Measurements from ENCODE around the gene HIBADH.
A peak's percentile ranks its signal among the peaks of the same experiment; 100 is the strongest.
"Not testable (repeated sequence)": the region's sequence is repeated elsewhere in the genome, so short reads cannot be mapped to it uniquely, and the experiment has no call there.

HIBADH gene

GRCh38 chr7:27546610-27547009 is 116.1 kb downstream of the HIBADH start:
- no peak for DNase-seq (ENCODE audit: low spot score)

DNA sequence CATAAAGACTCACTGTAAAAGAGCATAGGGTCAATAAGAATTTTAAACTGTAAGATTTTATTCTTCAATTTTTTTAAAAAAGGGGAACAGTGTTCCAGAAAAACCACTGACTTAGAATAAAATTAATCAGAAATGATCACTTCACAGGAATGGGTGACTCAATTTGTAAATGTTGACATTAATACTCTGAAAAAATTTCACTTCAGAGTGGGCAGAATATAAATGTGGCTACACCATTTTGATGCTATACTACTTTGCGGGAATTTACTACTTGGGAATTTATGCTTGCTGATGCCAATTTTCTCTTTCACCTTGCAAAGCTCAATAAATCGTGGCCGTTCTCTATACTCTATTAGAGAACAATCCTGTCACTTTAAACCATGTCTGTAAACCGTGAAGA is 126.9 kb downstream of the HIBADH start:
- no peak for DNase-seq (ENCODE audit: low spot score)

- no peak for DNase-seq (ENCODE audit: low spot score)
Measured at GRCh38 chr7:27533652-27534081, 129.0 kb downstream of the HIBADH start.

GRCh38 chr7:27532314-27532713 is 130.4 kb downstream of the HIBADH start:
- DNase-seq (ENCODE audit: low spot score), result no peak

DNA sequence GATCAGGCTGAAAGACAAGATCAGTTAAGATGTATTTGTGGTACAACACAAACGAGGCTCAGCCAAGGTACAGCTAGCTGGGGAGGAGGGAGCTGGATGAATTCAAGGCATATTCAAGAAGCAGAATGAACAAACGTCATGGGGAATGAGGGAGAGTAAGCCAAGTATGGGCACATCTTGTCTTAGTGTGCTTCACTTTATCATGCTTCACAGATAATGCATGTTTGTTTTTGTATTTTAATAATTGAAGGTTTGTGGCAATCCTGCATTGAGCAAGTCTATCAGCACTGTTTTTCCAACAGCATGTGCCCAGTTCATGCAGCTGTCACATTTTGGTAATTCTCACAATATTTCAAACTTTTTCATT is 135.4 kb downstream of the HIBADH start:
- no peak for DNase-seq (ENCODE audit: low spot score)

- no peak for DNase-seq (ENCODE audit: low spot score)
Measured at GRCh38 chr7:27526611-27527347, 135.9 kb downstream of the HIBADH start.

- DNase-seq (ENCODE audit: low spot score), result no peak
Measured at GRCh38 chr7:27526131-27526530, 136.6 kb downstream of the HIBADH start.

- DNase-seq (ENCODE audit: low spot score), result no peak
Measured at GRCh38 chr7:27523321-27523720, 139.4 kb downstream of the HIBADH start.

DNA sequence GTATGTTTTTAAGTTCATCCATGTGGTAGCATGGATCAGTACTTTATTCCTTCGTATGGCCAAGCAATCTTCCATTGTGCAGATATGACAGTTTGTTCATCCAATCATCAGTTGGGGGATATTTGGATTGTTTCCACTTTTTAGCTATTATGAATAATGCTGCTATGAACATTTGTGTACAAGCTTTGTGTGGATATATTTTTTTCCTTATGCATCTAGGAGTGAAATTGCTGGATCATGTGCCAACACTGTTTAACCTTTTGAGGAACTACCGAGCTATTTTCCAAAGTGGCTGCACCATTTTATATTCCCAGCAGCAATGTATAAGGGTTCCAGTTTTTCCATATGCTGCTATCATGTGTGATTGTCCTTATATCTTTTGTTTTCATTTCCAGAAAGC is 140.1 kb downstream of the HIBADH start:
- DNase-seq (ENCODE audit: low spot score), result no peak

DNA sequence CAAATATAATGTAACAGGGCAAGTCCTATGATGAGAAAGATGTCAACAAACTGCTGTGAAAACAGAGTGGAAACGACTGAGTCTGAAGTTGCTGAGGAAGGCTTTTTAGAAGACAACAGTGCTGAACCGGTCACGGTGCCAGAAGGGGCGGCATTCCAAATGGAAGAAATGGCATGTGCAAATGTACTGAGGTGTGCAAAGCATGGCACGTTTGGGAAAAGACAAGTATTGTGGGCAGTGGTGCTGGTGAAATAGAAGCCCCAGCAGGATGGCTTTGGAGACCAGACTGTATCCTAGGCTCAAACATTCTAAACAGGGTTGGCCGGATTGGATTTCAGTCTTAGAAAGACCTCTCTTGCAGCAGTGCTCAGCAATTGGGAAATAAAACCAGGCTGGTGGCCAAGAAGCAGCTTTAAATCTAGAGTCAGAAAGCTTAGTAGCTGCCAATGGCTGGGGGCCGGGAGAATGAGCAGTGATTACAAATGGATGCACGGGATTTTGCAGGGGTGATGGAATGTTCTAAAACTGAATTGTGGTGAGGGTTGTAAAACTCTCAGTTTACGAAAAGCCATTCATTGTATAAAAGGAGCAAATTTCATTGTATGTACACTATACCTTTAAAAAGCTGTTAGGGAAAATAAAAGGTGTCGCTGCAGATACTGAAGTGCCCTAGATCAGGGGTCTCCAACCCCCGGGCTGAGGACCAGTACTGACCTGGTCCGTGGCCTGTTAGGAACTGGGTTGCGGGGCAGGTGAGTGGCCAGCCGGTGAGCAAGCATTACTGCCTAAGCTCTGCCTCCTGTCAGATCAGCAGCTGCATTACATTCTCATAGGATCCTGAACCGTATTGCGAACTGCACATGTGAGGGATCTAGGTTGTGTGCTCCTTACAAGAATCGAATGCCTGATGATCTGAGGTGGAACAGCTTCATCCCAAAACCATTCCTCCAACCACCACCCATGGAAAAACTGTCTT is 141.6 kb downstream of the HIBADH start:
- peak; percentile 77 for DNase-seq (ENCODE audit: low spot score)

DNA sequence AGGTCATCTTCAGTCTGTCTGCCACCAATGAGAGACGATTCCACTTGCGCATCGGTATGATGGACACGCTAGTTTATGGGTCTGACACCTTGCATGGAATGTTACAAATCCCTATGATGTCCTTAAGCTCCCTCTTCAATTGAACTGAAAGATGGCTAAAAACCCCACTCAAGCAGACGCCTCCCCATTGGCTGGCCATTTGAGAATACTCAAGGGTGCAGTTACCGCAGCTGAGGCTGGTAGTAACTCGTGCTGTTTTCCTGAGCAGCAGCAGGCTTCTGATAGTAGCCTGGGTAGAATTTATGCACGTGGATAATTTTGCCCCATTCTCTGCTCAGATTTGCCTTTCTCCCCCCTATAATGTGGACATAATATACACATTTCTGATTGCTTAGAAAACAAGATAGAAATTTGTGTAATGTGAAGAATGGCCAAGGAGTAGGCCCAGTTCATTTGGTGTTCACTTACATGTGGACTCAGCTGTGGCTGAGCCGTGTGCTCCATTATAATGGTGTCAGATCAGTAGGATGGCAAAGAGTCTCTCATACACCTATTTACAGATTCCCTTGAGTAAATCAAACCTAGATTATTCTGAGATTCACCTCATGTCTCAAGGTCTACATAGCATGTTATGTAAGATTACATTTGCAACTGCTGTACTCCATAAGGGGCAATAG is 142.8 kb downstream of the HIBADH start:
- no peak for DNase-seq (ENCODE audit: low spot score)

DNA sequence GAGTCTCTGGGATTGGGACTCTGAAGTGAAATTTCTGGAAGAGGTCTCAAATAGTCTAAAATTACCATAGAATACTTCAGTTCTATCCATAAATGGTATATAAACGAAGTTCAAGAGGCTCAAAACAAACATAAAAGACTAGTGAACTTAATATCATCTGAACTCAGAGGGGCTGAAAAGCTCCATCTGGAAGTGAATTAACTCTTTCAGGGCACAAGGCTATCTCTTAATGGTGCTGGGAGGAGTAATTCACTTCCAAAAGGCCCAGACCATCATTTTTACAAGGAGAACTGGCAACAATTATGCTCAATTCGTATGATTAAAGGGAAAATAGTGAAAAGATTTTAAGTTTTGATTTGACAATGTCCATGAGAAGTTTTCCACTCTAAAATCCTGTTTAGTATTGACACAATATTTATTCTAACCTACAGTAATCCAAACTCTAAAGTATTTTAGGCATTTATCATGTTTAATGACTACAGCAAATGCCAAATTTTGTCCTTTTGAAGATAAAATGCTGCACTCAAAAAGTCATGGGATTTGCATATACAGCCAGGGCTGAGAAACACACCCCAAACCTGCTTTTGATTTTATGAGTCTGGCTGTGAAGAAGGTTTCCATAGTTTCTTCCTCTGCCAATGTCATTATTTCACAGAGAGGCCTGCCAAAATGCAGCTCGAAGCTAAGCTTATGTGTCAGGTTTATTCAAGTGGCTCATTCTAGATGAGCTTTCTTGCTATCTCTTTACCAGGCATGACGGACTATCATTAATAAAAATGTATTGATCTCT is 143.9 kb downstream of the HIBADH start:
- no peak for DNase-seq (ENCODE audit: low spot score)

DNA sequence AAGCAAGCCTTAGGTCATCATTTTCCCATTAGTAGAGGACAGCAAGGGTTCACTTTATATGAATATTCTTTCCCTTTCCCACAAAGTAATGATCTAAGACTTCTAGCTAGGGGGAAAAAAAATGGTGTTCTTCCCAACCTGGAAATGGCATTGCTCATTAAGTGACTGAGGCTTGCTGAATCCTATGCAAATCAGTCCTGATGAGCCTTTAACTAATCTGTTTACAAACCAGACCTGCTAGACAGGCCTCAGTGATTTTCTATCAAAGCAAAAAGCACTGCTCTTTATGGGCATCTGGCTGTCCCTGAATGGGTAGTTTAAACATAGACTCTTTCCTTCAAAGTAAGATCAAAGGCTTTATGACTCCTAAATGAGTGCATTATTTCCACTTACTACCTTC is 146.3 kb downstream of the HIBADH start:
- DNase-seq (ENCODE audit: low spot score), result no peak

DNA sequence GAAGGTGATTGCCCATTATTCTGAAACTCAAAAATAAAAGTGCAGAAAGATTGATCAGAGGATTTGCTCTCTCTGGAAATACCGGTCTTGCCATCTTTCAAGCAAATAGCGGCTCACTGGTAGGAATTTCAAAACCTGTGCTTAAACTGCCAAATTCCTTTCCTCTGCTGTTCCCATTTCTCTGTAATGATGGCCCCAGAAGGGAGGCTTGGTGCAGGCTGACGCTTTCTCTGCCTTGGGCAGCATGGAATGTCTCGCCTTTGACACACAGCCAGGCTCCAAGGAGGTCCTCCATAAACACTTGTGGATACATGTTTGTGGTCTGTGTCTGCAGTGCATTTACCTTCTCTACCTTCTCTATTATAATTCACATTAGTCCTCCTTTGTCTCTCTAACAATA is 146.8 kb downstream of the HIBADH start:
- DNase-seq (ENCODE audit: low spot score), result no peak

GRCh38 chr7:27514861-27515260 is 147.8 kb downstream of the HIBADH start:
- no peak for DNase-seq (ENCODE audit: low spot score)

- no peak for DNase-seq (ENCODE audit: low spot score)
Measured at GRCh38 chr7:27513885-27514284, 148.8 kb downstream of the HIBADH start.

GRCh38 chr7:27511370-27511769 is 151.3 kb downstream of the HIBADH start:
- not testable (repeated sequence) for DNase-seq (ENCODE audit: low spot score)

DNA sequence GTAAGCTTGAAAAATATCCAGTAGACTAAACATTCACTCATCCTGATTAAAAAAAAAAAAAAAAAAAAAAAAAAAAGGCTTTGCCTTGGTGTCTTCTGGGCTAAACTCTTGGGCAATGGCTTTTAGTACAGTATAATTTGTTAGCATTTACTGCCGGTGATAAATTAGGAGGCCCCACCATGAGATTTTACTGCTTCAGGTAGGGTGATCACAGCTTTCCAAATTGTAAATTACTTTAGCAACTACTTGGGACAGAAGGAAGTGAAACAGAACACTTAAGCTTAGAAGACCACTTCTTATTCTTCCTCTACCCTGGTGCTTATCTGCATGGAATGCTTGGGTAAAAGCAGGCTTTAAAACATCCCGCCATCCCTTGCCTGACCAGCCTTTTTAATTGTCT is 152.1 kb downstream of the HIBADH start:
- no peak for DNase-seq (ENCODE audit: low spot score)

DNA sequence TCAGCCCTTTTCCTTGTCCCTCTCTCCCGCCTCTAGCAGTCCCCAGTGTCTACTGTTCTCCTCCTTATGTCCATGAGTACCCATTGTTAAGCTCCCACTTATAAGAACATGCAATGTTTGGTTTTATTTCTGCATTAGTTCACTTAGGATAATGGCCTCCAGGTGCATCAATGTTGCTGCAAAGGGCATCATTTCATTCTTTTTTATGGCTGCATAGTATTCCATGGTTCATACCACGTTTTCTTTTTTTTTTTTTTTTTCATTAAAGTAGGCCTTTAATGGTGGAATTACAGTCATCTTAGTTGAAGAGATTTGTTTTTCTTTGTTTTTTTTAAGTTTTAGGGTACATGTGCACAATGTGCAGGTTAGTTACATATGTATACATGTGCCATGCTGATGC is 160.8 kb downstream of the HIBADH start:
- DNase-seq (ENCODE audit: low spot score), result not testable (repeated sequence)

GRCh38 chr7:27501001-27501400 is 161.7 kb downstream of the HIBADH start:
- DNase-seq (ENCODE audit: low spot score), result no peak

- no peak for DNase-seq (ENCODE audit: low spot score)
Measured at GRCh38 chr7:27492224-27492623, 170.5 kb downstream of the HIBADH start.

DNA sequence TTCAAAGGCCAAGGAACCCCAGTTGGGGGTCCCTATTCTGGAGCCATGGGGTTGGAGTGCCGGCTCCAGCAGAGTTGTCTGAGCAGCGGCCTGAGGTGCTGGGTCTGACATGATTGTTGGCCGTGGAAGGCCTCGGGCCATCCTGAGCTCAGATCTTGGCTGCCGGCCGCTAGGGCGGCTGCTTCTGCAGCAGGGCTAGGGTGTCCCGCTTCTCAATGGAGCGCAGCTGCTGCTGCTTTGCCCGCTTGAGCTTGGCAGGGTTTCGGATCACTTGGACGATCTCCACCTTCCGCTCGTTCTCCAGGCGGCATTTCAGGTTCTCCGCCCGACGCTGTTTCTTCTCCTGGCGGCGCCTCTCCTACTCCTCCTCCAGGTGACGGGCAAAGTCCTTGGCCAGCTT is 171.1 kb downstream of the HIBADH start:
- no peak for DNase-seq (ENCODE audit: low spot score)
